Ecto neural progenitor cell (in vitro differentiated cells): ENCODE results near the gene PKP3.

Experiments
- DNase-seq: peaks from one replicate; pipeline ENCODE4 v3.0.0-alpha.2; 2018; ENCODE audit warnings: low spot score

PKP3 gene

GRCh38 chr11:446891-447290 lies 52.9 kb downstream of the PKP3 start:
- DNase-seq: no peak

GRCh38 chr11:447923-448731 lies 54.1 kb downstream of the PKP3 start:
- peak; percentile 95 for DNase-seq

GRCh38 chr11:449889-450808 lies 56.1 kb downstream of the PKP3 start, which contains the start of gene PTDSS2:
TSS of gene PTDSS2 (plus strand) at chr11:450279. CDS start at chr11:450456, 177 bp downstream.
- DNase-seq: peak; percentile 98

- DNase-seq: peak; percentile 80
These were observed 56.9 kb downstream of the PKP3 start for GRCh38 chr11:450809-451451.

- DNase-seq: no peak
These were observed 57.7 kb downstream of the PKP3 start for GRCh38 chr11:451738-452137.

GRCh38 chr11:452203-452744 lies 58.3 kb downstream of the PKP3 start:
- DNase-seq: no peak

GRCh38 chr11:452916-453527 lies 59.0 kb downstream of the PKP3 start:
- DNase-seq: no peak

- no peak for DNase-seq
These were observed 59.6 kb downstream of the PKP3 start for GRCh38 chr11:453564-453963.

- no peak for DNase-seq
These were observed 60.0 kb downstream of the PKP3 start for GRCh38 chr11:454043-454442.
